Hypothalamus (tissue), 51 donors: ENCODE measurements around the gene TMEM238.
"Not testable (repeated sequence)": the region's sequence is repeated elsewhere in the genome, so short reads cannot be mapped to it uniquely, and the experiment has no call there.

ENCODE experiments used
- DNase-seq, 51 donors: peaks; one replicate each; lab custom pipeline; 2025; lab: John Stamatoyannopoulos, UW

Gene TMEM238

GRCh38 chr19:55384131-55384919, at the start of gene TMEM238:
Gene TMEM238 (minus strand): TSS chr19:55384292. CDS start chr19:55384259, 33 bp downstream.
- DNase-seq, result peak in 14 of 51 donors; percentile 16 to 74 (median 42)

DNA sequence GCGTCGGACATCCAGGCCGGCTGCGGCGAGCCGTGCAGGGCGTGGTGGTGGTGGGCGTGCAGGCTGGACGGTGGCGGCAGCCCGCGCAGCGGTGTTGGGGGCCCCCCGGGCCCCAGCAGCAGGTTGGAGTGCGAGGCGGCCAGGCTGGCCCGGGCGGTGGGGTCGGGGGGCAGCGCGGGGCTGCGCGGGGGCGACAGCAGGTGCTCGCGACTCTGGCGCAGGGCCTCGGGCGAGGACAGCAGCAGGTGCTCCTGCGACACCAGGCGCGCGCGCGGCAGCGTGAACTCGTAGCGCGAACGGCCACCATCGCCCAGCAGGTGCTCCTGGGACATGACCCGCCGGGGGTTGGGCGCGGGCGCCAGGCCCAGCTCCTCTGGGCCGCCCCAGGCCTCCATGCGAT, 49.2 kb upstream of the TMEM238 start:
- no peak for DNase-seq

DNA sequence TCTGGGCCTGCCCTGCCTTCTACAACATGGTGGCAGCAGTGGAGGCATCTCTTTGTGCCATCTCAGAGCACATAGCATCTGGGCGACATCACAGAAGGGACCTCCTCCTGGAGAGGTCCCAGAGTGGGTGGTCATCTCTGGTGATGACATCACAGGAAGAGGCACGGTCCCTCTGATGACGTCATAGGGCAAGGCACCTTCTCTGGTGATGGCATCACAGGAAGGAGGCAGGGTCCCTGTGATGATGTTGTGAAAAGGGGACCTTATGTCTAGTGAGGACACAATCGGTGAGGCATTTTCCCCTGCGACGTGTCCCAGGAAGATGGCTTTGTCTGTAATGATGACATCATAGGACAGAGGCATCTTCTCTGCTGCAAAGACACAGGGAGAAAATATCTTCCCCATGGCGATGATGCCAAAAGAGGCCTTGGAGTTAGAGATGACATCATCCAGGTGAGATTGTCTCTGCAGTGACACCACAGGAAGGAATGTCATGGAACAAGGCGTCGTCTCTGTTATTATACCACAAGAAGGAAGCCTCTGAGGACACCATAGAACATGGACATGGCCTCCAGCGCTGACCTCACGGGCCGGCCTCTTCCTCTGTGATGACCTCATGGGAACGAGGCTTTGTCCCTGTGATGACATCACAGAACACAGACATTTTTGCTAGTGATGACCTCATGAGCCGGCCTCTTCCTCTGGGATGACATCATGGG, 48.3 kb upstream of the TMEM238 start:
- DNase-seq, result no peak

DNA sequence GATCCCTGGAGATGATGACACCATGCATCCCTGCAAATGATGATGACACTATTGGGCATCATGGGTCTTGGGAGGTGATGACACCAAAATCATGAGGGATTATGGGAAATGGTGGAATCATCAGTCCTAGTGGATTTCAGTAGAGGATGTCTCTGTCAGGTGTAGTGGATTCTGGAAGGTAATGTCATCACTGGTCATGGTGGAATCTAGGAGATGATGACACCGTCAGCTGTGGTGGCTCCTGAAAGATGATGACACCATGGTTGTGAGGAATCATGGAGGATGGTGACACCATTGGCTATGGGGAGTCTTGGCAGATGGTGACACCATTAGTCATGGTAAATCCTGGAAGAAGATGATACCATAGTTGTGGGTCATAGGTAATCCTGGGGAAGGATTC, 47.1 kb upstream of the TMEM238 start:
- no peak for DNase-seq

GRCh38 chr19:55426042-55426441, 42.0 kb upstream of the TMEM238 start:
- DNase-seq, result peak in 25 of 51 donors; percentile 14 to 87 (median 47)

GRCh38 chr19:55424518-55424917, 40.4 kb upstream of the TMEM238 start:
- no peak for DNase-seq

DNA sequence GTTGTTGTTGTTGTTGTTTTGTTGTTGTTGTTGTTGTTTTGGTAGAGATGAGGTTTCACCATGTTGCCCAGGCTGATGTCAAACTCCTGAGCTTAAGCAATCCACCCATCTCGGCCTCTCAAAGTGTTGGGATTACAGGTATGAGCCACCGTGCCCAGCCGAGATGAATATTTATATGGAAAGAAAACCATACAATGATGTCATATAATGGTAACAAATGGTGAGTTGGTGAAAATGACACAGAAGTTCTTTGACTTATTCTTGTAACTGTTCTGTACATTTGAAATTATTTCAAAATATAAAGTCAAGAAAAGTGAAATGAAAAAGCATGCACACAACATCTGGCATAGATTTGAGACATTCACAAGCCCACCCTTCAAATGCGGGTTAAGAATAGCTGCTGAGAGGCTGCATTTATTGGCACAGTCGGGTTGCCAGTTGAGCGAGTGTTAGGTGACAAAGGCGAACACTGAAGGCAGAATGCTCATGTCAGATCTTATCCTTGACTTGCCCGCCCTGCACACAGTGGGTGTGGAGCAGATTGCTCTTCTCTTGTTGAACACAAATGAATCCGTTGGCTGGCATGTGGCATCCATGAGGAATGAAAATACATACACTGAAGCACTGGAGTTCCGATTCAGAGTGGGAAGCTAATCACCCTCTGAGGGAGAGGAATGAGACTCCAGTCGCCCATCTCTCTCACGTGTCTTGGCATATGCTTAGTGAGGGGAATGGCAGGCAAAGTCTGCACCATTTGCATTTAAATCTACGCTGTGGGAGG, 39.3 kb upstream of the TMEM238 start:
- peak in 2 of 51 donors; percentile 20 to 22 for DNase-seq

DNA sequence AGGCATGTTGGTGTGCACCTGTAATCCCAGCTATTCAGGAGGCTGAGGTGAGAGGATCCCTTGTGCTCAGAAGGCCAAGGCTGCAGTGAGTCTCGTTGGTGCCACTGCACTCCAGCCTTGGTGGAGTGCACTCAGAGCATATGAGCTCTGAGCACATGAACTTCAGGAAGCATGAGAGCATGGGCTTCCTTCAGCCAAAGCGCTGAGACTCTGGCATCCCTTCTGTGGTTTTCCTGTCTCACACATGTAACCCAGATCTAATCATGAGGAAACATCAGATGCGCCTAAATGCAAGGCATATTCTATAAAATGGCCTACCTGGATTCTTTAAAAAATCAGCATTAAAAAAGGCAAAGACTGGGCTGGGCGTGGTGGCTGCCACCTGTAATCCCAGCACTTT, 37.2 kb upstream of the TMEM238 start:
- DNase-seq, result not testable (repeated sequence)

DNA sequence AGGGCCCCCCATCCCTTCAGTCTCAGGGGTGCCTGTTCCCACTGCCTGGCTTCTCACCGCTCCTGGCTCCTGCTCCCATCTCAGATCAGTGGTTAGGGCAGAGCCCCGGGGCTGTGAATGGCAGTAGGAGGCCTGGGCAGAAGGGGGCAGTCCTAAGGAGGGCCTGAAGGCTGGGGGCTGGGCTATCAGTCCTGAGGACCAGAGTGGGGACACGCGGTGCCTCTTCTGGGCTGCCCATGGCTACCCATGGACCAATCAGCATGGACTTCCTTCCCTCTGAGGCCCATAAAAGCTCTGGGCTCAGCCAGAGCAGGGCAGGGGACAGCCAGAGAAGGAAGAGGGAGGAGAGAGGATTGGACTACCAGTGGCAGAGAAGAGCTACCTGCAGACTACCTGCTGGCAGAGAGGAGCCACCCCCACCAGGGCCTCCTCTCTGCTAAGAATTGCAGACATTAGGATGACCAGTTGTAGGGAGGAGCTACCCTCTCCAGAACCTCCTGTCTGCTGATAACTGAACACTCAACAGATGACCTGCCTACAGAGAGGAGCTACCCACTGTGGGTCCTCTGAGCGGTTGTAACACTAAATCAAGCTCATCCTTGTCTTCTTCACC, 35.6 kb upstream of the TMEM238 start:
- DNase-seq, result peak in 9 of 51 donors; percentile 17 to 43 (median 29)

- peak in 4 of 51 donors; percentile 6 to 31 (median 14) for DNase-seq
These were observed 35.0 kb upstream of the TMEM238 start for GRCh38 chr19:55419103-55419502.

DNA sequence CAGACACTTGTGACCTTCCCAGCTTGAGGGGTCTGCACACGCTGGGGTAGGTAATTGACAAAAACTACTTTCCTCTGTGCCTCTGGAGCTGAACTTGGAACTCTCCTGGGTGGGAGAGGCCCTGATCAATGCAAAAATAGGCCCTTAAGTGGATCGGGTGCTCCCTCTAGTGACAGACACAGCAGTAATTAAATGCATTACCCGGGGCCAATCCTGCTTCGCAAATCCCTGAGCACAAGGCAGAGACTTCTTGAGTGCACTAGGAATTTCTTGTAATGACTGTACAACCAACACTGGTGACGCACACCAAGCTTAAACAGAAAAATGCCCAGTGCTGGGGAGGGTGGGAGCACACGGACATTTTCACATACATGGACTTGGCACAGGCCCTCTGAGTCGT, 34.1 kb upstream of the TMEM238 start:
- DNase-seq, result peak in 29 of 51 donors; percentile 4 to 86 (median 39)

GRCh38 chr19:55410168-55410567, 26.1 kb upstream of the TMEM238 start:
- DNase-seq, result no peak

GRCh38 chr19:55409179-55409578, 25.1 kb upstream of the TMEM238 start:
- not testable (repeated sequence) for DNase-seq

- DNase-seq, result peak in 1 of 51 donors; percentile 61
These were observed 24.4 kb upstream of the TMEM238 start for GRCh38 chr19:55408533-55408872.

- peak; percentile 89 to 99 (median 98) for DNase-seq
These were observed 23.9 kb upstream of the TMEM238 start for GRCh38 chr19:55407800-55408532.

GRCh38 chr19:55407550-55407799, 23.4 kb upstream of the TMEM238 start, which contains the start of gene UBE2S:
Gene UBE2S (minus strand): TSS chr19:55407788. CDS start chr19:55407589, 199 bp downstream.
- not testable (repeated sequence) for DNase-seq

DNA sequence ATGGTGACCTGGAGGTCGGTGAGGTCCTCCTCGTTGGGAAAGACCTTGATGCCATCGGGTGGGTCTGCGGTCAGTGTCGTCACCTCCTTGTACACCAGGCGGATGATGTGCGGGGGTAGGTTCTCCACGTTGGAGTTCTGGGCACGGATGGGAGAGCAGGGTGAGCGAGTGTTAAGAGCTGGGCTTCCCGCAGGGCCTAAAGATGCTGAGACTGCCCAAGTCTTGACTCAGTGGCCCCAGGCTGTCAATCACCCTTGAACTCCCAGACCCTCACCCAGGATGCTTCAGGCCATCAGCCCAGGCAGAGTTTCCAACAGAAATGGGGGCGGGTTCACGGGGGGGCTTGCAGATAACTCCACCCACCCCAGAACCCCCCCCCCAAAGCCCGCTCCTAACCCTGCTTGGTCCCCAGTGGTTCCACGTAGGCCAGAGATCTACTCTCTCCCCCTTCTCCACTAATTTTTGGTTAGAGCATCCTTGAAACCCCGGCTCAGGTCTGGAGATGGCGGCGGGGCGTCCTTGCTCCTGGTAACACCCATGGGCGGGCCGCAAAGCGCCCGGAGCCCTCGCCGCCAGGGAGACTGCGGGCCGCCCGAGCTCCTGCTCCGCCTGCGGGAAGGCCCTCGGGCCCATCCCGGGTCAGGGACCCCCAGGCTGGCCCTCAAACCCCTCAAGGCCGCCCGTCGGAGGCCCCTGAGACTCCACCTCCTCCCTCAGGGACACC, 22.9 kb upstream of the TMEM238 start:
- peak in 3 of 51 donors; percentile 15 to 47 (median 22) for DNase-seq

- DNase-seq, result no peak
These were observed 22.2 kb upstream of the TMEM238 start for GRCh38 chr19:55406091-55406825.

- no peak for DNase-seq
These were observed 21.5 kb upstream of the TMEM238 start for GRCh38 chr19:55405638-55406037.
